Erythroblast (primary cell): ENCODE measurements around the gene TPP1.

Source experiments
- GATA1 ChIP-seq: IDR thresholded peaks from 2 replicates; pipeline ENCODE4 v1.6.1; 2011; ENCODE audit warnings: low read depth, mild to moderate bottlenecking, control low read depth, low read length, moderate library complexity
- POLR2A ChIP-seq: IDR thresholded peaks from 2 replicates; pipeline ENCODE4 v1.6.1; 2011; ENCODE audit warnings: mild to moderate bottlenecking, low read length

- no peak for TF ChIP-seq POLR2A
- TF ChIP-seq GATA1, result no peak
These were observed 55.6 kb downstream of the TPP1 start for GRCh38 chr11:6563667-6564066.
